ENCODE data around the gene SLC17A7.
"Not testable (repeated sequence)": the region's sequence is repeated elsewhere in the genome, so short reads cannot be mapped to it uniquely, and the experiment has no call there.

SLC17A7 gene

DNA sequence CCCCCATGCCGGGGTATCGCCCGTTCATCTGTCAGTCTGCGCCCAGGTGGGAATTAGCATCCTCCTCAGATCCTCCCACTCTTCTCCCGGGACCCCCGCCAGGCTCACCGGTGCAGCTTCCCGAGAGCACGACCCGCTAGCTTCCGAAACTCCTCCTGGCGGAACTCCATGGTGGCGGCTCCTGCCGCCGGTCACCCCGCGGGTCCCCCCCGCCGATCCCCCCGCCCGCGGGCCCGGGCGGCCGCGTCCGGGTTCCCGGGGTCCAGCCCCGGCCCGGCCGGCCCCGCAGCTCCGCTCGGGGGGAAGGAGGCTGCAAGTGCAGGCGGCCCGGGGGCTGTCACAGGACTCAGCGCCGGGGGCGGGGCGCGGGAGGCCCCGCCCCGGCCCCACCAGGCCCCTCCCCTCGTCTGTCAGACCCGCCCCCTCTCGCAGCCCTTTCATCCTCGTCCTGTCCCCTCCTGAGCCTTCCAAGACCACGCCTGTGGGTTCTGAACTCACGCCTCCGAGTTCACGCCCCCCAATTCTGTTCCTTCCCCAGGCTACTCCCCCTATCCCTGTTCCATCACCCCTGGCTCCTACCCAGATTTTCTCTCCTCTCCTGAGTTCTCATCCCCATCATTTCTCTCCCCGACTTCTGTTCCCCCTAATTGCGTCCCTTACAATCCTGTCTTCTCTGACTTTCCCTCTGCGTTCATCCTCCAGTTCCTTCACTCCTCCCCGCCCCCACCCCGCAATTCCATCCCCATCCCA, at the start of gene SLC17A7:
TSS of gene SLC17A7 (minus strand) at position 318 of the 750 bp plus-strand sequence. CDS start at position 170, 148 bp downstream.
- no peak for FAIRE-seq

DNA sequence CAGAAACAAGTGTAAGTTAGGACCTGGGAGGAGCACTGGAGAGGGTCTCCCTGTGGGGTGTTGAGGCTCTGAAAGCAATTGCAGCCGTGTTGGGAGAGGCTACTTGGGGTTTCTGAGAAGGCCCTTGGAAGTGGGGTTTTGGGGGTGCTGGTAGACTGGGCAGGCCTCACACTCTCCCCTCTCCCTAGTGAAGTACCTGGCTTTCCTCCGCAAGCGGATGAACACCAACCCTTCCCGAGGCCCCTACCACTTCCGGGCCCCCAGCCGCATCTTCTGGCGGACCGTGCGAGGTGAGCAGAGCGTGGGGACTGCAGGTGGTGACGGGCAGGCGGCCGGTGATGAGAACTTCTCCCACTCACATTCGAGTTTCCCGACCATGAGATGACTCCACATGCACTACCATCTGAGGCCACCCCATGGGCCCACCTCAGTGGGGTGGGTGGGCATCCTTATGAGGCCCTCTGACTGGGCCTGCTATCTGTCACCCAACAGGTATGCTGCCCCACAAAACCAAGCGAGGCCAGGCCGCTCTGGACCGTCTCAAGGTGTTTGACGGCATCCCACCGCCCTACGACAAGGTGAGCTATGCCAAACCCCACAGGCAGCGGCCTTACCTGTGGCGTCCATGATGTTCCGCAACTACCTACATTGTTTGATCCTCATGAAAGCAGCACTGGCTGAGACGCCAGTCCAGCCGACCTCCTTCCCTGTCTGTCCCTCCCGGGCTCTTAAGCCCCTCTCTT, 49.1 kb upstream of the SLC17A7 start:
- no peak for FAIRE-seq

DNA sequence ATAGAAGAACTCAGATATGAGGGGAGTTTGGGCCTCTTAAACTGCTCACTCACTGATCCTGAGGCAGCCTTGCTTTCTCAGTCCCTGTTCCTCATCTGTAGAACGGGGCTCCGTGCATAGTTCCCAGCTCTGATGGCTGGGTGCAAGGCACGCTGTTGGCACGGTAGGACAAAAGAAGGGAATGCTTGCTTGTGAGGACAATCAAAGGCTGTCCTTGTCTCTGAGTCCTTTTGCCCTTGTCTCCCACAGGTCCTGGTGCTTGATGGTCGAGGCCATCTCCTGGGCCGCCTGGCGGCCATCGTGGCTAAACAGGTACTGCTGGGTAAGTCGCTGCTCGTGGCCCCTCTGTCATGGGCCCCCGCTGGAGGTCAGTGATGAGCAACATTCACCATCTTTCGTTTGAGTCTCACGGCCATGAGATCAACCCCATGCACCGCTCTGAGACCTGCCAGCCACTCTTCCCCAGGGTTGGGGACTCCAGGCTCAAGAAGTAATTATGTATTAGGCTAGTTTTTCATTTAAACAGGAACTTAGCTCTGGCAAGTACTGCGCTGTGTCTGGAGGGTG, 48.4 kb upstream of the SLC17A7 start:
- no peak for FAIRE-seq

DNA sequence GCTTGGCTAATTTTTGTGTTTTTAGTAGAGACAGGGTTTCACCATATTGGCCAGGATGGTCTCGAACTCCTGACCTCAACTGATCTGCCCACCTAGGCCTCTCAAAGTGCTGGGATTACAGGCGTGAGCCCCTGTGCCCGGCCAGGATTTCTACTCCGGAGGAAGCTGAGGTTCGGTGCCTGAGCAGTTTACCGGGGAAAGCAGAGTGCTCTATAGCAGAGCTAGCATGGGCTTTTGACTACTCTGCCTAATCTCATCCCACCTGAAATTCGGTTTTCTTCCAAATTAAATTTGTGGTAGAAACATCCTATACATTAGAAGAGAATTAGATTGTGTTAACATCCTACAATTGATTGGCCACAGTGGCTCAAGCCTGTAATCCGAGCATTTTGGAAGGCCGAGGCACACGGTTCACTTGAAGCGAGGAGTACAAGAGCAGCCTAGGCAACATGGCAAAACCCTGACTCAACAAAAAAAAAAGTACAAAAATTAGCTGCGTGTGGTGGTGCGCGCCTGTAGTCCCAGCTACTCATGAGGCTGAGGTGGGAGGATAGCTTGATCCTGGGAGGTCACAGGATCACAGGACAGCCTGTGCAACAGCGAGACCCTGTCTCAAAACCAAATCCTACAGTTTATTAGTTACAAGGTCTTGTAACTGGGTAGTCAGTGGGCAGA, 47.7 kb upstream of the SLC17A7 start:
- no peak for FAIRE-seq

DNA sequence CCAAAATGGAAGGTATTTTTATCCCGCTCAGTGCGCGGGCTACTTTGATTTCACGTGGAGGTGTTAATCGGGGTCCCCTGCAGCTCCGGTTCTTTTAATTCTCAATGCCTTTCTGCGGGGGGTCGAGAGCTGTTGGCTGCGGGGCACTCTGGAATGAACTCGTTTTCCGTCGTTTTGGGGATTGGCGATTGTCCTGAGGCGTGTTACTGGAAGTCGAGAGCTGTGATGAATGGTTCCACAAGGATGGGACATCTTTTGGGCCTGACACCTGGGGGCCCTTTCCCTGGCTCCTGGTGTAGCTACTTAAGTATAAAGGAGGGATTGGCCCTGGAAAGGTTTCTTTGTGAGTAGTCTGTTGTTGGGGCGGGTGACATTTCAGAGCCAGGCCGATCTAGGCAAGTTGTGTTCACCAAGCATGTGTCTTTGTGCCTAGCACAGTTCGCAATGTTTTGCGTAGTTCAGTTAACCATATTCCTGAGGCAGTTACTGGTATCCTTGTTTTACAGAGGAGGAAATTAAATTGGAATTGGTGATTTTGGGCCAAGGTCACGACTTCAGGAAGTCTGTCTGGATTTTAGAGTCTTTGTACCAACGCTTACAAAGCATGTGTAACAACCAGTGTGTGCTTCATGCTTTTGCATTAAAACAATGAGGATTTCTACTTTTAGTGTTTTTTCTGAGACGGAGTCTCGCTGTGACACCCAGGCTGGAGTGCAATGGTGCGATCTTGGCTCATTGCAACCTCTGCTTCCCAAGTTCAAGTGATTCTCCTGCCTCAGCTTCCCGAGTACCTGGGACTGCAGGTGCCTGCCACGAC, 46.9 kb upstream of the SLC17A7 start:
- FAIRE-seq = no peak

DNA sequence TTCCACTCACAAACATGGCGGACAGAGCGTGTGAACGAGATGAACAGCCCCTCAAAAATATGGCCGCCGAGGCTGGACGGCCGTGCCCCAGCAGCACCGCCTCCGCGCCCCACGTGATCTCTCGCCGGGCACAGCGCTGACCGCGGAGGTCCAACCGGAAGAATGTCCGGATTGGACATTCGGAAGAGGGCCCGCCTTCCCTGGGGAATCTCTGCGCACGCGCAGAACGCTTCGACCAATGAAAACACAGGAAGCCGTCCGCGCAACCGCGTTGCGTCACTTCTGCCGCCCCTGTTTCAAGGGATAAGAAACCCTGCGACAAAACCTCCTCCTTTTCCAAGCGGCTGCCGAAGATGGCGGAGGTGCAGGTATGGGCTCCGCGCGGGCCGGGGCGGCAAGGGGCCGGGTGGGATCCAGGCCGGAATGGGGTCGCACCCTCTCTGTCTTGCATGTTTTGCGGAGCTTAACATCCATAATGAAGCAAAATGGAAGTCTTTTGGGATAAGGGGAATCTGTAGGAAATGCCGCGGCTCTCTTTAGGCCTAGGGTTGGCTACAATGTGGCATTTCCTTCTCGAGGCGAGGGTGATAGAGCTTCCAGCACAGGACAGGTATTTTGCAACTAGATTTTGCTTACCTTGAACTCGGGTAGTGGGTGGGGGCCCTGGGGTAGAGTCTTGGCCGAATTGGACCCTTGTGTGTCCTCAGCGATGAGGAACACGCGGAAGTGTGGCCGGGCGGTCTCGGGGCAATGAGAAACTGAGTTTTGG, 46.1 kb upstream of the SLC17A7 start, which contains the start of gene RPL13A:
TSS of gene RPL13A (plus strand) at position 332 of the 769 bp plus-strand sequence. CDS start at position 354, 22 bp downstream.
- peak; percentile 95 for FAIRE-seq

DNA sequence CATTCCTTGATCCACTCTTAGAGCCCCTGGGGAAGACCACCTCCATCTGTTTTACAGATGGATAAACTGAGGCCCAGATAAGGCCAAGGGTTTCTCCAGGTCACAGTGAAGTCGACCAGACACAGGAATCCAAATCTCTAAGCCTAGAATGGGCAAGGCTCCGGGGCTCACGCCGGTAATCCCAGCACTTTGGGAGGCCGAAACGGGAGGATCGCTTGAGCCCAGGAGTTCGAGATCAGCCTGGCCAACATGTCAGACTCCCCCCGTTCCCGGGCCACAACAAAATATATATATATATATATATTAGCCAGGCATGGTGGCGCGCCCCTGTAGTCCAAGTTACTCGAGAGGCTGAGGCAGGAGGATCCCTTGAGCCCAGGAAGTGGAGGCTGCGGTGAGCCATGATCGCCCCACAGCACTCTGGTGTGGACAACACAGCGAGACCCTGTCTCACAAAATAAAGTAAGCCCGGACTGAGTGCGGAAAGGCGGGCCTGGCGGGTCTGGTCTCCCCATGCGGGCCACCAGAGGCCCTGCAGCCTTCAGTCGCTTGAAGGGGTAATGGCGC, 45.5 kb upstream of the SLC17A7 start:
- no peak for FAIRE-seq

DNA sequence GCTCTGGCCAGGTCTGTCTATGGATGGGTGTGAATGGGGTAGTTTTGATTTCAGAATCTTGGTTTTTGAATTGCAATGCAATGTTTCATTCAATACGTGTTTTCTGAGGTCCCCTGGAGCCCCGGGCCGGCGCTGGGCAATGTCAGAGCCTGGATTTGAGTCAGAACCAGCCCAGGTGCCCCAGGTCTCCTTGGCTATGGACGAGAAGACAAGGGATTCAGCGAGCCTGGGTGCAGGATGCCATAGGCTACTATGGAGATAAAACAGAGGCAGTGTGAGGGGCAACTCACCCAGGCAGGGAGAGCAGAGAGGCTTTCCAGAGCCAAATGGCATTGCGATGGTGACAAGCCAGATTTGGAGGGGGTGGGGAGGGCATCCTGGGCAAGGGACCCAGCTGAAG, 44.9 kb upstream of the SLC17A7 start:
- FAIRE-seq = no peak

DNA sequence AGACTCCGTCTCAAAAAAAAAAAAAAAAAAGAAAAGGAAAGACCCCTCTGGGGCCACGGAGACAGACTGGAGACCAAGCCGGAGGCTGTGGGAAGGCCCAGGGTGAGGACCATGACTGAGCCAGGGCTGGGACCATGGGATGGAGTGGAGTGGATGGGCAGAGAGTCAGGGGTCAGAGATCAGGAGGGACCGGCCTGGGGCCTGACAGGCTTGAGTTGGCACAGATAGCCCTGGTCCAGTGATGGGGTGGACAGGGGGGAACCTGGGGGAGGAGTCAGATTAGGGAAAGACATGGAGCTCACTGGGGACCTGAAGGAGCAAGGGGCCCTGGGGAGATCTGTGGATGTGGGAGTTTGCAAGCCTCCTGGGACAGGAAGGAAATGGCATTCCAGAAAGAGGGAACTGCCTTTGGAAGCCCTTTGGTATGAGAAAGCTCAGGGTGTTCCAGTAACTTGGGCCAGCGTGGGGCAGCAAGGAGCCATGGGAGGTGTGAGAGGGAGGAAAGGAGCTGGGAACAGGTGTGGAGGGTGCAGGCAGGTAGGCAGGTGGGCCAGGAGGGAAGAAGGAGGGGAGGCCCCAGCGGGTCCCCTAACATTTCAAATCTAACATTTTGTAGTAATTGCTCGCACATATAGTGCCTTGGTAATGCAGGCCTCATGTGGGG, 39.8 kb upstream of the SLC17A7 start:
- FAIRE-seq = no peak

DNA sequence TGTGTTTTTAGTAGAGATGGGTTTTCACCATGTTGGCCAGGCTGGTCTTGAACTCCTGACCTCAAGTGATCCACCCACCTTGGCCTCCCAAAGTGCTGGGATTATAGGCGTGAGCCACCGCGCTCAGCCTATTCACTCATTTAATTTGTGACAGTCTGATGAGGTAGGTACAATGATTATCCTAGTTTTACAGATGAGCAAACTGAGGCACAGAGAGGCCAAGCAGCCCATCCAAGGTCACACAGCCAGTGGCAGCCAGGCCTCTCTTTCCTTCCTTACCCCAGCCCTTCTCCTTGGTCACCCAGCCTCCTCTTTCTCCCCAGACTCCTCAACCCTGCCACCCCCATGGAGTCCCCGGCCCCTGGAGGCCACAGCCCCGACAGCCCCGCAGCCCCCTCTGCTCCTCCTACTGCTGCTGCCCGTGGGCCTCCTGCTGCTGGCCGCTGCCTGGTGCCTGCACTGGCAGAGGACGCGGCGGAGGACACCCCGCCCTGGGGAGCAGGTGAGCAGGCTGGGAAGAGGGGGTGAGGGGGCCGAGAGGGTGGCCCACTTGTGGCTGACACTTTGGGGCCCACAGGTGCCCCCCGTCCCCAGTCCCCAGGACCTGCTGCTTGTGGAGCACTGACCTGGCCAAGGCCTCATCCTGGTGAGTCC, 38.8 kb upstream of the SLC17A7 start:
- no peak for FAIRE-seq

DNA sequence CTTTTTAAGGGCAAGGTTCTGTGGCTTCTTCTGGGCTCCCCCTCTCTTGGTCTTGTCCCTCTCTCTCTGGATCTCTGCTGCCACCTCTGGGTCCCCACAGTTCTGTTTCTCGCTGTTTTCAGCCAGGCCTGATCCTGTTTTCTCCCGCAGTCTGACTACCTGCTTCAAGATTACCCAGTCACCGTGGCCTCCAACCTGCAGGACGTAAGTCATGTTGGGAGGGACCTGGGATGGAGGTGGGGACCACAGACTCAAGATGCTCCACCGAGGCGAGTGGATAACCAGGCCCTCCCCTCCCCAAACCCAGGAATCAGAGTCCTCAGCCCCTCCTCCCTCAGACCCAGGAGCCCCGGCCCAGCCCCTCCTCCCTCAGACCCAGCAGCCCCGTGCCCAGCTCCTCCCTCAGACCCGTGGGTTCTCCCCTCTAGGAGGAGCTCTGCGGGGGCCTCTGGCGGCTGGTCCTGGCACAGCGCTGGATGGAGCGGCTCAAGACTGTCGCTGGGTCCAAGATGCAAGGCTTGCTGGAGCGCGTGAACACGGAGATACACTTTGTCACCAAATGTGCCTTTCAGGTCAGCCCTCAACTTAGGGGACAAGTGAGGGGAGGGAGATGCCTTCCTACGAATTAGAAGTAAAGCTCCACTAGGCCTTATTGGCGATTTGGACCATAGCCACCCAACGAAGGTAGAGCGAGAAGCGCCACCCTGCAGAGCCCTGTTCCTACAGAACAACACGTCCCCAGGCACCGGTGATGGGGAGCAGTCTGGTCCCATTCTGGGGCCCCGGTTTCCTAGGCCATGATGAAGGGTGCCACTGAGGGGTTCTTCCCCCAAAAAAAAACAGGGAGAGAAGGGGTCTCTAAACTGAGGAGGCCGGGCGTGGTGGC, 34.9 kb upstream of the SLC17A7 start:
- no peak for FAIRE-seq

DNA sequence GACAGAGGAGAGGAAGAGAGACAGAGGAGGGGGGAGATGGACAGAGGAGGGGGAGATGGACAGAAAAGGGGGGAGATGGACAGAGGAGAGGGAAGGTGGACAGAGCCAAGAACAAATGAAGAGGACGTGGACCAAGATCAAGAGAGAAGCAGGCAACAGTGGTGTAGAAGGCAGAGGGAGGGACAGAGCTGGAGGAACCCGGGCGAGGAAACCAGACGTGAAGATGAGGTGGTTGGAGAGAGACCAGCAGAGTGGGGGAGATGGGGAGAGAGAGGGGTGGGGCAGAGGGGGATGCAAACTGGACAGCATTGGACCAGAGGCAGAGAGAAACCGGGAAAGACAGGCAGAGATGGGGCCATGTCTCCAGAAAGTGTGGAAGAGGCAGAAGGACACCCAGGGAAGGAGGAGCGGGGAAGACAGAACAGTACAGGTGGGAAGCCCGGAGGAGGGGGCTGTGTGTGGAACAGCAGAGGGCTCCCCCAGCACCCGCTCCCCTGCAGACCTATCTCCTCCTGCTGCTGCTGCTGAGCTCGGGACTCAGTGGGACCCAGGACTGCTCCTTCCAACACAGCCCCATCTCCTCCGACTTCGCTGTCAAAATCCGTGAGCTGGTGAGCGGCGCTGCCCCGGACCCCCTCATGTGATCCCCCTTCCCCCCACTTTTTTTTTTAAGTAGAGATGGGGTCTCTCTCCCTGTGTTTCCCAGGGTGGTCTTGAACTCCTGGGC, 34.0 kb upstream of the SLC17A7 start:
- no peak for FAIRE-seq

DNA sequence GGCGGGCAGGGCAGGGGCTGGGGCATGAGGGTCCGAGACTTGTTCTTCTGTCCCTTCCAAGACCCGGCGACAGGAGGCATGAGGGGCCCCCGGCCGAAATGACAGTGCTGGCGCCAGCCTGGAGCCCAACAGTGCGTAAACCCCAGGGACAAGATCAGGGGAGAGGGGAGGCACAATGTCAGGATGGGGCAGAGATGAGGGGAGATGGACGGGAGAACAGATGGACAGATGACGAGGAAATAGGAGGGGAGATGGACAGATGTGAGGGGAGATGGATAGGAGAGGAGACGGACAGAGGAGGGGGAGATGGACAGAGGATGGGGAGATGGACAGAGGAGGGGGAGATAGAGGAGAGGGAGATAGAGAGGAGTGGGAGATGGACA, 33.2 kb upstream of the SLC17A7 start:
- FAIRE-seq = no peak

DNA sequence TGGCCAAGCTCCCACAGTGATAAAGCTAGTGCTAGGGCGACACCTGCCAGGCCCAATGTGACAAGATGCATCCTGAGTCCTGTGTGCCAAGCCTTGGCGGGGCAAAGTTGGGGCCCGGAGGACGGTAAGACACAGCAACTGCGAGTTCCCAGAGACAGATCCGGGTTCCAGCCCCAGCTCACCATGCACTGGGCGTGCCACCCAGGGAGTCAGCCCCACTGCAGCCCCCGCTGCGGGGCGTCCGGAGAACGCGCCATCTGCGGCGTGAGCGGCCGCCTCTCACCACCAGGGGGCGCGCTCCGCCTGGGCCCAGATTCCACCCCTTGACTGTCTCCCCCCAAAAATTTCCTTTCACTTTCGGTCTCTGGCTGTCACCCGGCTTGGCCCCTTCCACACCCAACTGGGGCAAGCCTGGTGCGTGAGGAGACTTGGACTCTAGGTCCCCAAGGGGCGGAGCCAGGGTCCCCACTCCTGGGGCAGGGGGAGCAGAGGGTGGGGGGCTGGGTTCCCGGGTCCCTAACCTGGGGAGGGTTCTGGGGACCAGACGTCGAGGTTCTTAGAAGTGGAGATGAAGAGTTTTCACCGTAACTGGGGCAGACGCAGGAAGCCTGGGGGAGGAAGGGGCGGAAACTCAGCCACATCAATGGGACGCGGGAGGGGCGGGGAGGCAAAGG, 32.7 kb upstream of the SLC17A7 start, which contains the start of gene FLT3LG:
TSS of gene FLT3LG (plus strand) at position 348 of the 674 bp plus-strand sequence. CDS start 425 bp downstream, outside the sequence.
- FAIRE-seq = no peak

DNA sequence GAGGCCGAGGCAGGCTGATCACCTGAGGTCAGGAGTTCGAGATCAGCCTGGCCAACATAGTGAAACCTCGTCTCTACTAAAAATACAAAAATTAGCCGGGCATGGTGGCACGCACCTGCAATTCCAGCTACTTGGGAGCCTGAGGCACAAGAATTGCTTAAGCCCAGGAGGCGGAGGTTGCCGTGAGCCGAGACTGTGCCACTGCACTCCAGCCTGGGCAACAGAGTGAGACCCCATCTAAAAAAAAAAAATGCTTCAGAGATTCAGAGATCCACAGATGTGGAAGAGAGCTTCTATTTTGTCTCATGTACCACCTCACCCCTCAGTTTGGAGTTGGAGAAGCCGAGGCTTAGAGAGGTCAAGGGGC, 32.2 kb upstream of the SLC17A7 start:
- FAIRE-seq = not testable (repeated sequence)

DNA sequence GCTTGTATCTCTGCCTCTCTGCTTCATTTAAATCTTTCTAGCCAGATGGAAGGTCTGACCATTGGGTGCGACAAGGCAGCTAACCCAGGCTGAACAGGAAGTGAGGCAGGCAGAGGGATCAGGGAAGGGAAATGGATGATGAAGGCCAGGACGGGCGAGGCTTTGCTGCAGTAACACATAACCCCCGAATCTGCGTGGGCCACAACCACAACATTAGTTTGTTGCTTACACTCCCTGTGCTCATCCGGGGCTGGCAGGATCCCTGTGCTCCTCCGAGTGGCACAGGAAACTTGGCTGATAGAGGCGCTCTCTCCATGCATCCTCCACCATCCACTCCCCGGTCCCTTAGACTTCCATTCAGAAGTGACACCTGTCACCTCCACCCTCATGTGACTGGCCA, 31.6 kb upstream of the SLC17A7 start:
- FAIRE-seq = no peak

DNA sequence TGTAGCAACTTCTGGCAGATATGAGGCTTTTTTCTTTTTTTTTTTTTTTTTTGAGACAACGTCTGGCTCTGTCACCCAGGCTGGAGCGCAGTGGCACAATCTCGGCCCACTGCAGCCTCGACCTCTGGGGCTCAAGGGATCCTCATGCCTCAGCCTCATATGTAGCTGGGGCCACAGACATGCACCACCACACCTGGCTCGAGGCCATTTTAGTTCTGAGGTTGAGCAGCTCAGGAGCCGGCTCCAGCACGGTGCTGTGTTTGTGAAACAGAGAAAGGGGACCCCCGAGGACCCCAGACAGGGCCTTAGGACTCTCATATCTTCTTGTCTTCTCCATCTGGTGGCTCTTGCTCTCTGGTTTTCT, 29.3 kb upstream of the SLC17A7 start:
- no peak for FAIRE-seq

Measured in endometrium (tissue), 2 donors.